ENCODE data around the gene COPS2.

DNA sequence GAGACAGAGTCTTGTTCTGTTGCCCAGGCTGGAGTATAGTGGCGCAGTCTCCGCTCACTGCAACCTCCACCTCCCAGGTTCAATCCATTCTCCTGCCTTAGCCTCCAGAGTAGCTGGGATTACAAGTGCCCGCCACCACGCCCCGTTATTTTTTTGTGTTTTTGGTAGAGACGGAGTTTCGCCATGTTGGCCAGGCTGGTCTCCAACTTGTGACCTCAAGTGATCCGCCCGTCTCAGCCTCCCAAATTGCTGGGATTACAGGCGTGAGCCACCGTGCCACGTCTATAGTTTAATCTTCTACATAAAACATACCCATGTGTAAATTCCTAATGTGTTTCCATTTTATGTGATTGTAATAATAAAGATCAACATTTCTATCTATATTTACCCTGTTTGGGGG is 16.4 kb upstream of the COPS2 start:
- TF ChIP-seq, protein P1, sequence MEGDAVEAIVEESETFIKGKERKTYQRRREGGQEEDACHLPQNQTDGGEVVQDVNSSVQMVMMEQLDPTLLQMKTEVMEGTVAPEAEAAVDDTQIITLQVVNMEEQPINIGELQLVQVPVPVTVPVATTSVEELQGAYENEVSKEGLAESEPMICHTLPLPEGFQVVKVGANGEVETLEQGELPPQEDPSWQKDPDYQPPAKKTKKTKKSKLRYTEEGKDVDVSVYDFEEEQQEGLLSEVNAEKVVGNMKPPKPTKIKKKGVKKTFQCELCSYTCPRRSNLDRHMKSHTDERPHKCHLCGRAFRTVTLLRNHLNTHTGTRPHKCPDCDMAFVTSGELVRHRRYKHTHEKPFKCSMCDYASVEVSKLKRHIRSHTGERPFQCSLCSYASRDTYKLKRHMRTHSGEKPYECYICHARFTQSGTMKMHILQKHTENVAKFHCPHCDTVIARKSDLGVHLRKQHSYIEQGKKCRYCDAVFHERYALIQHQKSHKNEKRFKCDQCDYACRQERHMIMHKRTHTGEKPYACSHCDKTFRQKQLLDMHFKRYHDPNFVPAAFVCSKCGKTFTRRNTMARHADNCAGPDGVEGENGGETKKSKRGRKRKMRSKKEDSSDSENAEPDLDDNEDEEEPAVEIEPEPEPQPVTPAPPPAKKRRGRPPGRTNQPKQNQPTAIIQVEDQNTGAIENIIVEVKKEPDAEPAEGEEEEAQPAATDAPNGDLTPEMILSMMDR (IDR thresholded peaks at IDR 0.05; ENCODE audit: insufficient read depth, low read length) = no peak
- TF ChIP-seq POLR2AphosphoS5 (IDR thresholded peaks at IDR 0.05; ENCODE audit: low read depth) = no peak; the same call in 1 of the 2 replicates
